Activated CD4-positive, alpha-beta T cell treated with anti-CD3 and anti-CD28 coated beads for 36 hours (primary cell): ENCODE results near the gene LSAMP. TPM values are rescaled to one million over a fixed set of nuclear protein-coding genes. Genes with fewer than 3 reads are reported as not detected.

Source experiments
- ATAC-seq: fragments of 200-7000 bp; cut with Tn5 transposase; one replicate; pipeline ENCODE4 v1.10.0; 2021; ENCODE audit warnings: mild to moderate bottlenecking, moderate library complexity
- CTCF ChIA-PET: fragments of 350-600 bp; sonication (Branson Sonifier 250); formaldehyde crosslinking; loops from one replicate; lab custom pipeline; 2021; ENCODE audit warnings: antibody characterized with exemption; lab: Charles Lee
- POLR2A ChIA-PET: fragments of 350-600 bp; sonication (Branson Sonifier 250); formaldehyde crosslinking; loops from one replicate; lab custom pipeline; 2021; ENCODE audit warnings: antibody characterized with exemption, inconsistent platforms; lab: Charles Lee
- DNase-seq: peaks from one replicate; pipeline ENCODE4 v3.0.0-alpha.2; 2020
- H3K27ac Mint-ChIP-seq: one replicate; pipeline ENCODE4 v1.8.0; 2021; ENCODE audit warnings: mixed read lengths
- H3K27me3 Mint-ChIP-seq: one replicate; pipeline ENCODE4 v1.8.0; 2021; ENCODE audit warnings: mixed read lengths
- H3K36me3 Mint-ChIP-seq: one replicate; pipeline ENCODE4 v1.8.0; 2021; ENCODE audit warnings: low read depth, mixed read lengths
- H3K4me1 Mint-ChIP-seq: one replicate; pipeline ENCODE4 v1.8.0; 2021; ENCODE audit warnings: mixed read lengths
- H3K4me3 Mint-ChIP-seq: one replicate; pipeline ENCODE4 v1.8.0; 2021; ENCODE audit warnings: mild to moderate bottlenecking, moderate library complexity, mixed read lengths
- H3K9me3 Mint-ChIP-seq: one replicate; pipeline ENCODE4 v1.8.0; 2021; ENCODE audit warnings: low read depth, mixed read lengths
- intact Hi-C, 2 experiments: fragments of 100-400 bp; cut with DNase I in 1 of 2; cut with micrococcal nuclease in 1 of 2; formaldehyde crosslinking; loops; one replicate each; pipeline versions ENCODE4 v1.14.2 to v1.15.1; 2022 to 2024; cut with DNase I, micrococcal nuclease
- total RNA-seq, 2 experiments: library from RNA; stranded (reverse); gene quantifications; one replicate each; pipeline ENCODE4 v1.2.3, GENCODE V29; 2021

LSAMP gene
- not detected for total RNA-seq

- ChIA-PET CTCF (no interaction called here), POLR2A (no interaction called here)
- H3K27ac Mint-ChIP-seq, result no peak within 1 kb of the TSS
These were observed at the start of gene LSAMP for GRCh38 chr3:116445311-116445841. Gene LSAMP (minus strand): TSS chr3:116445487.

GRCh38 chr3:116492379-116492778 lies 47.1 kb upstream of the LSAMP start:
- H3K27ac Mint-ChIP-seq, result no peak overlapping the region
- no peak for ATAC-seq
- peaks cover 9% of the 10 kb centered on the region for H3K9me3 Mint-ChIP-seq
- H3K27me3 Mint-ChIP-seq, result no peaks in the 10 kb centered on the region
- no peaks in the 10 kb centered on the region for H3K36me3 Mint-ChIP-seq
- no peak overlapping the region for H3K4me3 Mint-ChIP-seq
- ChIA-PET POLR2A (no interaction called here), CTCF (no interaction called here)
- no peak for DNase-seq
- intact Hi-C loops, result no loop called here
- no peaks in the 10 kb centered on the region for H3K4me1 Mint-ChIP-seq

More at GRCh38 chr3:116445311-116445841, at the start of gene LSAMP:
- Mint-ChIP-seq H3K27me3 (peaks cover 22% of the 10 kb centered on the region), H3K36me3 (no peaks in the 10 kb centered on the region), H3K4me1 (no peaks in the 10 kb centered on the region), H3K4me3 (no peak within 1 kb of the TSS), H3K9me3 (peaks cover 2% of the 10 kb centered on the region)
- intact Hi-C loops, result no loop called here
- no peak for ATAC-seq
- no peak for DNase-seq

- peaks cover 7% of the 10 kb centered on the region for H3K9me3 Mint-ChIP-seq
- intact Hi-C loops, result no loop called here
- no peaks in the 10 kb centered on the region for H3K36me3 Mint-ChIP-seq
- no peak overlapping the region for H3K4me3 Mint-ChIP-seq
- H3K27me3 Mint-ChIP-seq, result no peaks in the 10 kb centered on the region
- DNase-seq, result no peak
- no peaks in the 10 kb centered on the region for H3K4me1 Mint-ChIP-seq
- POLR2A ChIA-PET, result no interaction called here
- ATAC-seq, result no peak
- no peak overlapping the region for H3K27ac Mint-ChIP-seq
- CTCF ChIA-PET, result no interaction called here
These were observed 37.8 kb upstream of the LSAMP start for GRCh38 chr3:116483135-116483534.

- H3K27me3 Mint-ChIP-seq, result no peaks in the 10 kb centered on the region
- H3K36me3 Mint-ChIP-seq, result no peaks in the 10 kb centered on the region
- CTCF ChIA-PET, result no interaction called here
- ATAC-seq, result no peak
- no peak for DNase-seq
- intact Hi-C loops, result no loop called here
- H3K9me3 Mint-ChIP-seq, result peaks cover 8% of the 10 kb centered on the region
- no peaks in the 10 kb centered on the region for H3K4me1 Mint-ChIP-seq
- no peak overlapping the region for H3K27ac Mint-ChIP-seq
- POLR2A ChIA-PET, result no interaction called here
- H3K4me3 Mint-ChIP-seq, result no peak overlapping the region
These were observed 31.4 kb upstream of the LSAMP start for GRCh38 chr3:116476691-116477090.

- no peaks in the 10 kb centered on the region for H3K27me3 Mint-ChIP-seq
- H3K4me1 Mint-ChIP-seq, result no peaks in the 10 kb centered on the region
- H3K4me3 Mint-ChIP-seq, result no peak overlapping the region
- POLR2A ChIA-PET, result no interaction called here
- ATAC-seq (no peak), DNase-seq (no peak)
- no peaks in the 10 kb centered on the region for H3K36me3 Mint-ChIP-seq
- intact Hi-C loops, result no loop called here
- H3K27ac Mint-ChIP-seq, result no peak overlapping the region
- CTCF ChIA-PET, result no interaction called here
- peaks cover 8% of the 10 kb centered on the region for H3K9me3 Mint-ChIP-seq
These were observed 29.5 kb upstream of the LSAMP start for GRCh38 chr3:116474801-116475200.

- intact Hi-C loops, result no loop called here
- DNase-seq (no peak), ATAC-seq (no peak)
- CTCF ChIA-PET, result interaction anchor here (0.6 kb wide), 1 partner anchor 724 kb away, joined by 5 read pairs; no protein-coding TSS in a partner anchor
- POLR2A ChIA-PET, result no interaction called here
- H3K27me3 Mint-ChIP-seq, result no peaks in the 10 kb centered on the region
- H3K4me3 Mint-ChIP-seq, result no peak overlapping the region
- H3K4me1 Mint-ChIP-seq, result no peaks in the 10 kb centered on the region
- H3K27ac Mint-ChIP-seq, result no peak overlapping the region
- peaks cover 5% of the 10 kb centered on the region for H3K9me3 Mint-ChIP-seq
- H3K36me3 Mint-ChIP-seq, result no peaks in the 10 kb centered on the region
These were observed 28.9 kb upstream of the LSAMP start for GRCh38 chr3:116474032-116474780.

- H3K9me3 Mint-ChIP-seq, result peaks cover 5% of the 10 kb centered on the region
- DNase-seq (no peak), ATAC-seq (no peak)
- no peaks in the 10 kb centered on the region for H3K4me1 Mint-ChIP-seq
- H3K27me3 Mint-ChIP-seq, result no peaks in the 10 kb centered on the region
- CTCF ChIA-PET, result interaction anchor here (0.6 kb wide), 1 partner anchor 723 kb away, joined by 5 read pairs; no protein-coding TSS in a partner anchor
- POLR2A ChIA-PET, result no interaction called here
- no peak overlapping the region for H3K27ac Mint-ChIP-seq
- H3K4me3 Mint-ChIP-seq, result no peak overlapping the region
- intact Hi-C loops, result no loop called here
- no peaks in the 10 kb centered on the region for H3K36me3 Mint-ChIP-seq
These were observed 28.3 kb upstream of the LSAMP start for GRCh38 chr3:116473602-116474001.

GRCh38 chr3:116470605-116471197 lies 25.4 kb upstream of the LSAMP start:
- intact Hi-C loops, result no loop called here
- CTCF ChIA-PET, result interaction anchor here (0.7 kb wide), 1 partner anchor 300 kb away, joined by 3 read pairs; no protein-coding TSS in a partner anchor
- H3K27me3 Mint-ChIP-seq, result no peaks in the 10 kb centered on the region

GRCh38 chr3:116469546-116469945 lies 24.3 kb upstream of the LSAMP start:
- intact Hi-C loops, result no loop called here
- Mint-ChIP-seq H3K27ac (no peak overlapping the region), H3K4me3 (no peak overlapping the region), H3K9me3 (no peaks in the 10 kb centered on the region), H3K36me3 (no peaks in the 10 kb centered on the region), H3K27me3 (no peaks in the 10 kb centered on the region), H3K4me1 (no peaks in the 10 kb centered on the region)
- POLR2A ChIA-PET, result no interaction called here
- DNase-seq (no peak), ATAC-seq (no peak)
- CTCF ChIA-PET, result interaction anchor here (0.6 kb wide), 1 partner anchor 1257 kb away, joined by 3 read pairs; no protein-coding TSS in a partner anchor

More at GRCh38 chr3:116470605-116471197, 25.4 kb upstream of the LSAMP start:
- Mint-ChIP-seq H3K4me3 (no peak overlapping the region), H3K27ac (no peak overlapping the region), H3K4me1 (no peaks in the 10 kb centered on the region), H3K9me3 (no peaks in the 10 kb centered on the region), H3K36me3 (no peaks in the 10 kb centered on the region)
- POLR2A ChIA-PET, result interaction anchor here (0.6 kb wide), 1 partner anchor 482 kb away, joined by 3 read pairs; no protein-coding TSS in a partner anchor
- DNase-seq, result no peak
- no peak for ATAC-seq

- CTCF ChIA-PET, result no interaction called here
These were observed 19.1 kb upstream of the LSAMP start for GRCh38 chr3:116464276-116464798.

GRCh38 chr3:116453666-116454346 lies 8.5 kb upstream of the LSAMP start:
- Mint-ChIP-seq H3K27me3 (no peaks in the 10 kb centered on the region), H3K4me3 (no peak overlapping the region), H3K27ac (no peak overlapping the region), H3K4me1 (no peaks in the 10 kb centered on the region), H3K36me3 (no peaks in the 10 kb centered on the region), H3K9me3 (peaks cover 4% of the 10 kb centered on the region)
- DNase-seq, result no peak
- no peak for ATAC-seq
- POLR2A ChIA-PET, result no interaction called here
- intact Hi-C loops, result no loop called here
- CTCF ChIA-PET, result no interaction called here

More at GRCh38 chr3:116464276-116464798, 19.1 kb upstream of the LSAMP start:
- intact Hi-C loops, result no loop called here
- ATAC-seq (no peak), DNase-seq (no peak)
- POLR2A ChIA-PET, result no interaction called here
- Mint-ChIP-seq H3K4me3 (no peak overlapping the region), H3K36me3 (no peaks in the 10 kb centered on the region), H3K27me3 (no peaks in the 10 kb centered on the region), H3K4me1 (no peaks in the 10 kb centered on the region), H3K27ac (no peak overlapping the region), H3K9me3 (peaks cover 7% of the 10 kb centered on the region)
